Right lobe of liver (tissue), 6 donors: ENCODE measurements around the gene GRAMD2B. TPM values are rescaled to one million over a fixed set of nuclear protein-coding genes. Genes with fewer than 3 reads are reported as not detected.
"Not testable (repeated sequence)": the region's sequence is repeated elsewhere in the genome, so short reads cannot be mapped to it uniquely, and the experiment has no call there.

ENCODE experiments used
- ATAC-seq, 4 donors: fragments of 200-7000 bp; cut with Tn5 transposase; one replicate each; pipeline ENCODE4 v1.9.1; 2020; ENCODE audit warnings: mild to moderate bottlenecking in 4 of 4, moderate library complexity in 4 of 4
- DNase-seq, 3 donors: peaks; one replicate each; pipeline ENCODE4 v3.0.0-alpha.2; 2020
- H3K27ac ChIP-seq, 3 donors: fragments of 200-600 bp; one replicate each; pipeline ENCODE4 v1.8.0; 2022
- H3K27me3 ChIP-seq, 2 donors: fragments of 200-600 bp; one replicate each; pipeline ENCODE4 v1.8.0; 2022
- H3K36me3 ChIP-seq, 4 donors: fragments of 200-600 bp; sonication (generic) in 1 of 4; one replicate each; pipeline versions ENCODE4 v1.5.1 to v1.8.0; 2017 to 2022; ENCODE audit warnings: control low read depth in 1 of 4
- H3K4me1 ChIP-seq, 4 donors: fragments of 200-600 bp; sonication (generic) in 1 of 4; one replicate each; pipeline versions ENCODE4 v1.5.1 to v1.8.0; 2017 to 2022; ENCODE audit warnings: control low read depth in 1 of 4
- H3K4me3 ChIP-seq, 3 donors: fragments of 200-600 bp; one replicate each; pipeline ENCODE4 v1.8.0; 2022
- H3K9me3 ChIP-seq, 4 donors: fragments of 200-600 bp; sonication (generic) in 1 of 4; one replicate each; pipeline versions ENCODE4 v1.5.1 to v1.8.0; 2017 to 2022; ENCODE audit warnings: control low read depth in 1 of 4
- POLR2A ChIP-seq: fragments of 450-650 bp; IDR thresholded peaks from one replicate; pipeline ENCODE4 v1.6.1; 2017; ENCODE audit warnings: antibody characterized with exemption, mild to moderate bottlenecking
- WGBS: methylation state at CpG from one replicate; pipeline ENCODE4 v1.1.6; 2018; ENCODE audit warnings: low coverage, low lambda C conversion rate; ENCODE audit not compliant: insufficient coverage; ENCODE audit errors: missing lambda C conversion rate; 5-methylcytosine and 5-hydroxymethylcytosine counted together
- intact Hi-C, 2 donors: fragments of 100-400 bp; cut with DNase I; formaldehyde crosslinking; loops; one replicate each; pipeline versions ENCODE4 v1.11.2 to v1.14.1; 2022
- total RNA-seq, 6 experiments: library from RNA; depleted of rRNA in 2 of 6; stranded (reverse); fragments of >200 nt in 2 of 6; fragmentation: NEBNext Ultra II Directional in 3 of 6; extraction: Animal tissue kit (Norgen Biotek cat#: 25700) in 3 of 6; gene quantifications; one replicate each; pipeline versions ENCODE4 v1.1.0 to v1.2.4, GENCODE V29; 2016 to 2023
- TF ChIP-seq, protein P1 (sequence below), 4 donors: fragments of 200-600 bp in 3 of 4; fragments of 450-650 bp in 1 of 4; IDR thresholded peaks; one replicate each; pipeline versions ENCODE4 v1.5.1 to v1.8.0; 2016 to 2022; ENCODE audit warnings: antibody characterized with exemption in 4 of 4, mild to moderate bottlenecking in 2 of 4
- donor health status: DM: no; HTN: yes; CAD: no.
- donor health status: DM: no; HTN: no; CAD: no.
- donor health status: DM: no; HTN: no; CAD: no.
- donor health status: DM: no; HTN: yes; CAD: no.
- donor health status: DM: no; HTN: yes; CAD: no.

Gene GRAMD2B
- total RNA-seq, 6 experiments from 2014 or later, result 9.9 to 26.4 (median 18.3) TPM

DNA sequence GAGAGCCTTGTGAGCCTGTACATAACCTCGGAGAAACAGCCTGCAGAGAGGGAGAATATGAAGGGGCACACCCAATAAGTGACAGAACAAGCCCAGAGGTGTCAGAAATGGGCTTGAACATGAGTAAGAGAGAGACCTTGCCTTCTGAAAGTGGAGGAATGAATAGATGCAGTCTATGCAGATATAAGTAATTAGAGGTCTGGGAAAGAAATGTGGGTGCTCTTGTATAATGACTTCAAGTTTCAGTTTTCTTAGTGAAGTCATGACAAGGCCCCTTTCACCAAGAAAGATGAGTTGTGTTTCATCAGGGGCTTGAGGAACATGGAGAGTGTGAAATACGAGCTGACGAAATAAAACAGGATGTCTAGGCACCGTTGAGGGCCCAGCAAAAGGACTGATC, 15.1 kb downstream of the GRAMD2B start:
- H3K9me3 ChIP-seq, result no peaks in the 10 kb centered on the region
- H3K4me3 ChIP-seq, result no peak overlapping the region
- H3K4me1 ChIP-seq, result no peaks in the 10 kb centered on the region
- no peaks in the 10 kb centered on the region for H3K36me3 ChIP-seq
- intact Hi-C loops, result no loop called here
- no peak for TF ChIP-seq POLR2A
- TF ChIP-seq, protein P1, sequence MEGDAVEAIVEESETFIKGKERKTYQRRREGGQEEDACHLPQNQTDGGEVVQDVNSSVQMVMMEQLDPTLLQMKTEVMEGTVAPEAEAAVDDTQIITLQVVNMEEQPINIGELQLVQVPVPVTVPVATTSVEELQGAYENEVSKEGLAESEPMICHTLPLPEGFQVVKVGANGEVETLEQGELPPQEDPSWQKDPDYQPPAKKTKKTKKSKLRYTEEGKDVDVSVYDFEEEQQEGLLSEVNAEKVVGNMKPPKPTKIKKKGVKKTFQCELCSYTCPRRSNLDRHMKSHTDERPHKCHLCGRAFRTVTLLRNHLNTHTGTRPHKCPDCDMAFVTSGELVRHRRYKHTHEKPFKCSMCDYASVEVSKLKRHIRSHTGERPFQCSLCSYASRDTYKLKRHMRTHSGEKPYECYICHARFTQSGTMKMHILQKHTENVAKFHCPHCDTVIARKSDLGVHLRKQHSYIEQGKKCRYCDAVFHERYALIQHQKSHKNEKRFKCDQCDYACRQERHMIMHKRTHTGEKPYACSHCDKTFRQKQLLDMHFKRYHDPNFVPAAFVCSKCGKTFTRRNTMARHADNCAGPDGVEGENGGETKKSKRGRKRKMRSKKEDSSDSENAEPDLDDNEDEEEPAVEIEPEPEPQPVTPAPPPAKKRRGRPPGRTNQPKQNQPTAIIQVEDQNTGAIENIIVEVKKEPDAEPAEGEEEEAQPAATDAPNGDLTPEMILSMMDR (IDR thresholded peaks at IDR 0.05), result no peak
- no peaks in the 10 kb centered on the region for H3K27me3 ChIP-seq
- ATAC-seq, result no peak
- DNase-seq, result no peak
- WGBS, result 84% methylated on average over 4 of the region's 4 CpGs
- no peak overlapping the region for H3K27ac ChIP-seq

DNA sequence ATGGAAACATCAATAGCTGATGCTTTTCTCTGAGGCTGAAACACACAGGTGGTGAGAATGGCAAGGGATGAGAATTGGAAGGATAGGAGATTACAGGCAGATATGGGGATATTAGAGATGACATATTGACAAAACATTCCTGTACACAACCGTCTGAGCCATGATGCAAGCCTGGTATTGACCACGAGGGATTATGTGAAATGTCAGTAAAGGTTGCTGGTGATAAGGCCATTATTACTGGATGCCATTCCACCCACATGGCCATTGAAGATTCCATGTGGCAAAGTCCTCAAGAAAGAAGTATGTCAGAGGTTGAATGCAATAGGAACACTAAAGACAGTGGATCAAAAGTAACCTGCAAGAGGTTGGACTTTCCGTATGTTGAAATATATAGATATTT, 15.7 kb downstream of the GRAMD2B start:
- intact Hi-C loops, result no loop called here
- TF ChIP-seq POLR2A, result no peak
- TF ChIP-seq, protein P1 (IDR thresholded peaks at IDR 0.05), result no peak
- H3K27me3 ChIP-seq, result no peaks in the 10 kb centered on the region
- DNase-seq (no peak), ATAC-seq (peak in 2 of 4 donors; percentile 28 to 45)
- H3K4me3 ChIP-seq, result no peak overlapping the region
- no peak overlapping the region for H3K27ac ChIP-seq
- H3K36me3 ChIP-seq, result no peaks in the 10 kb centered on the region
- H3K9me3 ChIP-seq, result no peaks in the 10 kb centered on the region
- no peaks in the 10 kb centered on the region for H3K4me1 ChIP-seq
- 50% methylated on average over 3 of the region's 3 CpGs for WGBS

DNA sequence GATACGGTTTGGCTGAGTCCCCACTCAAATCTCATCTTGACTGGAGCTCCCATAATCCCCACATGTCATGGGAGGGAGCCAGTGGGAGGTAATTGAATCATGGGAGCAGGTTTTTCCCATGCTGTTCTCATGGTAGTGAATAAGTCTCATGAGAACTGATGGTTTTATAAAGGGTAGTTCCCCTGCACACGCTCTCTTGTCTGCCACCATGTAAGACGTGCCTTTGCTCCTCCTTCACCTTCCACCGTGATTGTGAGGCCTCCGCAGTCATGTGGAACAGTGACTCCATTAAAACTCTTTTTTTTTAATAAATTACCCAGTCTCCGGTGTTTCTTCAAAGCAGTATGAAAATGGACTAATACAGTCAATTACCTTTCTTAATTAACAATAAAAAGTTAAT, 16.5 kb downstream of the GRAMD2B start:
- DNase-seq, H3K4me3 ChIP-seq, H3K27me3 ChIP-seq, H3K36me3 ChIP-seq, H3K9me3 ChIP-seq, intact Hi-C loops, H3K27ac ChIP-seq, H3K4me1 ChIP-seq, ATAC-seq: not testable (repeated sequence)
- 97% methylated on average over 6 of the region's 6 CpGs for WGBS

DNA sequence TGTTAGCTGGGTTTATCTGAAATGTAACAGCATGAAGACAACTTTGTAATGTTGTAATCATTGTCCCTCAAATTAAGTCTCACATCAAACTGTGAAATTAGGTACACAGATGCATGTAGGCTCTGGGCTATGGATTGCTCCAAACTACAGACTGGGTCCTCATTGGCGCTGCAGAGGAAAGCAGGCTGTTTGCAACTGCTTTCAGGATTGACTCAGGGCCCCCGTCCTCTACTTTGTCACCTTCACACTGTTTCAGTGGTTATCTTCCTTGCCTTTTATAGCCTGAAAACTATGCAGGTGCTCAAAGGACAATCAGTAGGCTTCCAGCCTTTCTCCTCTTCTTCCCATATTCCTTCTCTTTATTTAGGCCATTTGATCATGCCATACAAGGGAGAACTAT, 18.0 kb downstream of the GRAMD2B start:
- Histone ChIP-seq H3K4me1 (no peaks in the 10 kb centered on the region), H3K27ac (no peak overlapping the region), H3K4me3 (no peak overlapping the region), H3K27me3 (no peaks in the 10 kb centered on the region), H3K36me3 (no peaks in the 10 kb centered on the region), H3K9me3 (no peaks in the 10 kb centered on the region)
- 100% methylated on average over 1 of the region's 2 CpGs for WGBS
- intact Hi-C loops, result no loop called here
- peak in 1 of 4 donors; percentile 11 for ATAC-seq
- TF ChIP-seq, protein P1 (IDR thresholded peaks at IDR 0.05), result no peak
- TF ChIP-seq POLR2A, result no peak
- no peak for DNase-seq

DNA sequence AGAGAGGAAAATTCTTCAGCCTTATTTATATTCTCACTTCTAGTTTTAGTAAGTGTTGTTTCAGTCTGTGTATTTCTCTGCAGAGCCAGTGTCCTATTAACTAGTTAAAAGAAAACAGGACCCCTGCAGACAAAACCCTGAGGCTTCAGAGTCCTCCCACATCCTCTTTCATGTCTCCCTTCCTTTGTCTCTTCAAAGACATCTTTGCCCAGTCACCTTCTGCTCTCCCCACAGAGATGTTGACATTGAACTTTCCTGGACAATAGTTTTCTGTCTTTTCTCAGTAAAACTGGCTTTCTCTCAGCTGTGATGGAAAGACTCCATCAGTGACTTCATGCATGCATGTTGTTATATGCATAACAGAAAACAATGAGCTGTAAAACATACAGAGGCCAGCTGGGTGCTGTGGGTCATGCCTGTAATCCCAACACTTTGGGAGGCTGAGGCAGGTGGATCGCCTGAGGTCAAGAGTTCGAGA, 20.2 kb downstream of the GRAMD2B start:
- TF ChIP-seq, protein P1 (IDR thresholded peaks at IDR 0.05), result no peak
- no peak for TF ChIP-seq POLR2A
- intact Hi-C loops, result no loop called here
- H3K27ac ChIP-seq, result no peak overlapping the region
- DNase-seq (no peak), ATAC-seq (no peak)
- no peaks in the 10 kb centered on the region for H3K9me3 ChIP-seq
- H3K36me3 ChIP-seq, result no peaks in the 10 kb centered on the region
- 89% methylated on average over 2 of the region's 2 CpGs for WGBS
- H3K4me3 ChIP-seq, result no peak overlapping the region
- no peaks in the 10 kb centered on the region for H3K27me3 ChIP-seq
- no peaks in the 10 kb centered on the region for H3K4me1 ChIP-seq
